NCI-H345 (cell line): Measurements from ENCODE around the gene MYO5B.
"Not testable (repeated sequence)": the region's sequence is repeated elsewhere in the genome, so short reads cannot be mapped to it uniquely, and the experiment has no call there.

Experiments
- DNase-seq: peaks from one replicate; lab custom pipeline; 2025; lab: John Stamatoyannopoulos, UW

MYO5B gene

DNA sequence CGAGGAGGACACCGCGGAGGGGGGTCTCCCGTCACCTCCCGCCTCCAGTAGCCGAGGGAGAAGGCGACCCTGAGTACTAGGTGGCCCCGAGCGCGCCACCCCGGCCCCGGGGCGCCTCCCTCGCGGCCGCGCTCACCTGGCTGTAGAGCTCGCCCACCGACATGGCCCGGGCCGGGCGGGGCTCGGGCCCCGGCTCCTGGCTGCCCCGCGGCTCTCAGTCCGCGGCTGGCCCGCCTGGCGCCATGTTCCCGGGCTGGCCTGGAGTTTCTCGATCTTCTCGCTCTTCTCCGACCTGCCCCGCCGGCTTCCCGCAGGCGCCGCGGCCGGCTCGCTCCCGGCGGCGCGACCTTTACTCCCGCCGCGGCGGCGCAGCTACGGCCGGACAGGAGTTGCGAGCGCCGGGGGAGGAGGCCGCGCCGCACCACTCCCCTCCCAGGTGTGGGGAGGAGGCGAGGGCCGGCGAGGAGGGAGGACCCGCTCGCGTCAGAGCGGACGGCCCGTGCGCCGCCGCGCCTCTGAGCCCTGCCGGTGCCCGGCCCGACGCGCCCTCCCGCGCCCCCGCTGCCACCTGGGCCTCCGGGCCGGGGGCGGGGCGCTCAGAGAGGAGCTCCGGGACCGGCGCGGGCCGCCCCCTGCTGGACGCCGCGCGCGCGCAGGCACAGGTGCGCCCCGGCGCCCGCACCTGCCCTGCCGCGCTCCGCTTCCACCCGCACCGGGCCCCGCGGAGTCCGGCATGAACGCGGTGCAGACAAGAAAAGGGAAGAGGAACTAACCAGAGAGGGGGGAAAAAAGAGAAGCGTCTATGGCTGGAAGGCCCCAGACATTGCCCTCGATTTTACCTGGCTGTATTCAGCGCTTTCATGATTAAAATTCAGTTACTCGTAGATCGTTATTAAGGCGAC lies at the start of gene MYO5B:
TSS of gene MYO5B (minus strand) at position 517 of the 902 bp plus-strand sequence. CDS start at position 163, 354 bp downstream.
- DNase-seq: peak; percentile 86

DNA sequence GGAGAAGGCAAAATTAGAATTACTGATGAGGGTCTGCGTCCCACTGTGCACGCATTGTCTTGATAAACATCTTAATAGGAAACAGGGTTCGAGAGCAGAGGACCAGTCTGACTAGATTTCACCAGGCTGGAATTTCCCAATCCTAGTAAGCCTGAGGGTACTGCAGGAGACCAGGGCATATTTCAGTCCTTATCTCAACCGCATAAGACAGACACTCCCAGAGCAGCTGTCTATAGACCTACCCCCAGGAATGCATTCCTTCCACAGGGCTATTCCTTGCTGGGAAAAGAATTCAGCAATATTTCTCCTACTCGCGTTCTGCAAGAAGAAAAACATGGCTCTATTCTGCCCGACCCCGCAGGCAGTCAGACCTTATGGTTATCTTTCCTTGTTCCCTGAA lies 46.8 kb upstream of the MYO5B start:
- DNase-seq: not testable (repeated sequence)

DNA sequence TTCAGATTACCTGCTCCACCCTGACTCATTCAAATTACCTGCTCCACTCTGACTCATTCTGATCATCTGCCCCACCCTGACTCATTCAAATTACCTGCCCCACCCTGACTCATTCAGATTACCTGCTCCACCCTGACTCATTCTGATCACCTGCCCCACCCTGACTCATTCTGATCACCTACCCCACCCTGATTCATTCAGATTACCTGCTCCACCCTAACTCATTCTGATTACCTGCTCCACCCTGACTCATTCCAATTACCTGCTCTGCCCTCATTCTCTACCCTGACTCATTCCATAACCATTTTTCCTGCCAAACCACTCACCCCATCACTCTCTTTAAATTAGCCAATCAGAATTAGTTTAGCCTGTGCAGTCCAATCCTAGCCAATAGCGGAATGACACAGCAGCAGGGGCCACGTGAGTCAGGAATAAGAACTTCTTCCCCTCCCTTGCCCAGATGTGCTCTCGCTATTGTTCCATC lies 45.2 kb upstream of the MYO5B start:
- no peak for DNase-seq

DNA sequence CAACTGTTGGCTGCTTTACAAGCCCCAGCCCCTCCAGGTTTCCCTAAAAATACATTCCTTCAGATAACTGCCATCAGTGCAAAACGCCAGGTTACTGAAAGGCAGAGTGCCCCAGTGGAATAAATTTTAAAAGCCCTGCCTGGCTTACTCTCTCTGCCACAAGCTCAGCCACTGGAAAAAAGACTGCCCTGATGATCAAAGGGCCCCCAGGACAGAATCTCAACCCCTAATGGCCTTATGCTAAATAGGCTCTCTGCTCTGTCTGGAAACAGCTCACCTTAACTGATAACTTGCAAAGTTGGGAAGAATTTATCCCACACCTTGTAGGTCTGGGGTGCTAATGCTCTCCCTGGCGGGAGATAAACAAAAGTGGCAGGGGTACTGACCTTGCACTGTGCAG lies 37.5 kb upstream of the MYO5B start:
- DNase-seq: no peak

- DNase-seq: no peak
Measured at GRCh38 chr18:50231621-50232020, 36.7 kb upstream of the MYO5B start.

DNA sequence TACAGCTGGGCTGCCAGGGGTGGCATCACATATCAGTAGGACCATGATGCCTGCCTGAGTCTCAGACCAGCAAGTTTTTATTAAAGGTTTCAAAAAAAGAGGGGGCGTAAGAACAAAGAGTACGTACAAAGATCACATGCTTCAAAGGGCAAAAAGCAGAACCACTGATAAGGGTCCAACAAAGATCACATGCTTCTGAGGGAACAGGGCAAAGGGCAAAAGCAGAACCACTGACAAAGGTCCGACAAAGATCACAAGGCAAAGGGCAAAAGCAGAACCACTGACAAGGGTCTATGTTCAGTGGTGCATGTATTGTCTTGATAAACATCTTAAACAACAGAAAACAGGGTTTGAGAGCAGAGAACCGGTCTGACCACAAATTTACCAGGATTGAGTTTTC lies 25.3 kb upstream of the MYO5B start:
- DNase-seq: not testable (repeated sequence)

GRCh38 chr18:50218432-50219197 lies 23.7 kb upstream of the MYO5B start:
- no peak for DNase-seq

DNA sequence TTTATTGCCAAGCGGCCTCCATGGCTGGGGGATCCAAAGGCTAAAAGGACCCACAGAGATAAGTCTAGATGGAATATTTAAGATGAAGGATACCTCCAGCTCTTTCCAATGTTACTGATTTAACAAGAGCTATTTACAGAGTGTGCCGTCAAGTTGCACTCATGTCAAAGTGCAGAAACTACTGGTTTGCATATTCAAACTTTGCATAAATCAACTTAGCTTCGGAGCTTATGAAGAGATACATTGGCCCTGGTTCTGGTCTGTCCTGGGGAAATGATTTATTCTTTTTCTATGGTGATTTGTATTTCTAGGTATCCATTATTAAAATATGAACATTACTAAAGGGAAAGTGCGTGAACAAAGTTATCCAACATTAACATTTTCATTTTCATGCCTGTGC lies 14.4 kb upstream of the MYO5B start:
- DNase-seq: no peak

- no peak for DNase-seq
Measured at GRCh38 chr18:50207722-50208121, 12.8 kb upstream of the MYO5B start.

- peak; percentile 77 for DNase-seq
Measured at GRCh38 chr18:50203801-50204604, 9.1 kb upstream of the MYO5B start.

- no peak for DNase-seq
Measured at GRCh38 chr18:50201476-50202018, 6.6 kb upstream of the MYO5B start.

DNA sequence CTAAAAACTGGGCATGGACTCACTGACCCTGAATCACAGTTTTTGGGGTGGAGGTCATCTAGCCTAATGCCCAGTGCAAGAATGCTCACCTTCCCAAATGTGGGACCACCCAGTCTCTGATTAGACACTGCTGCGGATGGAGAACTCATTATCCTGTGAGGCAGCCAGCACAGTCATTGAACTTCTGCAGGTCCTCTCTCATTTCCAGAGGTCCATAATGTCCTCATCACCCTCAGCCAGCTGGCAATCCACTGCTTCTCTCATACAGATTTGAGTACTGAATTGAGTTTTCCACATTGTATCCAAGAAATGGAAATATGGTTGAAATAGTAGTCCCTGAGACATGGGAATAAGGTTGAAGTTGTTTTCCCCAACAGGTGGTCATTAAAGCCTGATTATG lies 5.0 kb upstream of the MYO5B start:
- DNase-seq: no peak

DNA sequence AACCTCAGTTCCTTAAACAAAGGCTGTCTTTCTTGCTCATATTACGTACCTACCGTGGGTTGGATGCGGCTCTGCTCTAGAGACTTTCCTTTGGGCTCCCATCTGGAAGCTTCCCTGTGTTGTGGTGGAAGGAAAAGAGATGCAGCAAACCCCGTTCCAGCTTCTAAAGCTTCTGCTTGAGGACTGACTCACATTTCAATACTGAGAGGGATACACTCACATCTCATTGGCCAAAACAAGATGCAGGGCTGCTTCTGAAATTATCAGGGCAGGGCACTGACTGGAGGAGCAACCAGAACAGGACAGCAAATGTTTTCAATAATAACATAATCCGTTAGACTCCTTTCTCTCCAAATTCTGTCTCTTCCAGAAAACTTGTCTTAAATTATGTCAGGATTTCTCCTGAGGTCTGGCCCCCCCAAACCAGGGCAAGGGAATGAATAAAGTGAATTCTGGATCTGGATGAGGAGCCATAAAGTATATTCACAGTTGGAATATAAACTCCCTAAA lies 4.5 kb upstream of the MYO5B start:
- no peak for DNase-seq

GRCh38 chr18:50196261-50196660 lies 1.3 kb upstream of the MYO5B start:
- no peak for DNase-seq

- no peak for DNase-seq
Measured at GRCh38 chr18:50195689-50196088, 742 bp upstream of the MYO5B start.

- peak; percentile 20 for DNase-seq
Measured at GRCh38 chr18:50193796-50194630, 934 bp downstream of the MYO5B start.

- DNase-seq: no peak
Measured at GRCh38 chr18:50192995-50193795, 1.8 kb downstream of the MYO5B start.

GRCh38 chr18:50190926-50191325 lies 4.0 kb downstream of the MYO5B start:
- no peak for DNase-seq

DNA sequence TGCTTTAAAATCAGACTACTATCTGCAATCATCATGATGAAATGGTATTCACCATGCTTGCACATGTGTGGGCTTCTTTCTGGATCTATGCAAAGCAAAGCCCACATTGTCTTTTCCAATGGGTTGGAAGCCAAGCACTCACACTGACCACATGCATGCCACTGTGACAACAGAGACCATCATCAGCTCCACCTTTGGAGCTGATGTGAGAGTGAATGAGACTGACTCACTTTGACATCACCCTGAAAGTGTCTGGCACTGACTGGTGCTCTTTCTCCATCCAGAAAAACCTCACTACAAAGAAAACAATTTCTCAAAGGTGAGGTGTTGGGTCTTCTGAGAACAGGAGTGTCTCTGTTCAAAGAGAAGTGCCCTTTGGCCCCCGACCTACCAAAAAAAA lies 4.7 kb downstream of the MYO5B start:
- no peak for DNase-seq

- no peak for DNase-seq
Measured at GRCh38 chr18:50189160-50189559, 5.8 kb downstream of the MYO5B start.
